GM19025 (cell line): Measurements from ENCODE around the gene CTDSPL.
"Not testable (repeated sequence)": the region's sequence is repeated elsewhere in the genome, so short reads cannot be mapped to it uniquely, and the experiment has no call there.

Experiments used
- ATAC-seq: cut with Tn5 transposase; IDR thresholded peaks from one replicate; pipeline ENCODE4 v1.9.1; 2021; ENCODE audit warnings: mild to moderate bottlenecking, low read depth, moderate library complexity; ENCODE audit not compliant: unreplicated experiment

Gene CTDSPL

DNA sequence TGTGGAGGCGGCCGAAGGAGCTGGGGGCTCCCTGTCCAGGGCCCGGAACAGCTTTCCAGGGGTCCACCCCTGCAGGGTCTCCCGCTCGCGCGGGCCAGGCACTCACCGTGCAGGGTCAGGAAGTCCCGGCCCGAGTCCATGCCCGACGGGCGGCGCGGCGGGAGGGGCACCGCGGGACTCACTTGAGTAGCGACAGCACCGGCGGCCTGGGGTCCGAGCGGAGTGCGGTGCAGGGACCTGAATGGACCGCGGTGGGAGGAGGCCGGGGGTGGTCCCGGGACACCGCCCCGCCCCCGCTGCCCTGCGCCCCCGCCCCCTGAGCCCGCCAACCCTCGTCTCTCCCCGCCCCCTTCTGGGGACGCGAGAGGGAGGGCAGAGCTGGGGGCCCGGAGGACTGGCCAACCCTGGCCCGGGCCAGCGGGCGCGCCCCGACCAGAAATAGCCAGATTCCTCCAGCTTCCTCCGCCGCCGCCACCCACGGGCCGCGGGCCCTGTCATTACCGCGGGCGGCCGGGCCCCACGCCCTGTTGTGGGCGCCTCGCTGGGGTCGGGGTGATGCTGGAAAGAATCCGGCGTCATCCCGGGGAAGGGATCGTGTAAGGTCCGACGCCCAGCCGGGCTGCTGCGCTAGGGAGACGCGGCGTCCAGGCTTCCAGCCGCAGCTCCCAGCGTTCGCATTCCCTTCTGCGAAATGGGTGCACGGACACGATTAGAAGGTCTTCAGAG lies 167.9 kb downstream of the CTDSPL start, which contains the start of gene PLCD1:
TSS of gene PLCD1 (minus strand) at position 243 of the 726 bp plus-strand sequence. CDS start at position 140, 103 bp downstream.
- no peak for ATAC-seq

DNA sequence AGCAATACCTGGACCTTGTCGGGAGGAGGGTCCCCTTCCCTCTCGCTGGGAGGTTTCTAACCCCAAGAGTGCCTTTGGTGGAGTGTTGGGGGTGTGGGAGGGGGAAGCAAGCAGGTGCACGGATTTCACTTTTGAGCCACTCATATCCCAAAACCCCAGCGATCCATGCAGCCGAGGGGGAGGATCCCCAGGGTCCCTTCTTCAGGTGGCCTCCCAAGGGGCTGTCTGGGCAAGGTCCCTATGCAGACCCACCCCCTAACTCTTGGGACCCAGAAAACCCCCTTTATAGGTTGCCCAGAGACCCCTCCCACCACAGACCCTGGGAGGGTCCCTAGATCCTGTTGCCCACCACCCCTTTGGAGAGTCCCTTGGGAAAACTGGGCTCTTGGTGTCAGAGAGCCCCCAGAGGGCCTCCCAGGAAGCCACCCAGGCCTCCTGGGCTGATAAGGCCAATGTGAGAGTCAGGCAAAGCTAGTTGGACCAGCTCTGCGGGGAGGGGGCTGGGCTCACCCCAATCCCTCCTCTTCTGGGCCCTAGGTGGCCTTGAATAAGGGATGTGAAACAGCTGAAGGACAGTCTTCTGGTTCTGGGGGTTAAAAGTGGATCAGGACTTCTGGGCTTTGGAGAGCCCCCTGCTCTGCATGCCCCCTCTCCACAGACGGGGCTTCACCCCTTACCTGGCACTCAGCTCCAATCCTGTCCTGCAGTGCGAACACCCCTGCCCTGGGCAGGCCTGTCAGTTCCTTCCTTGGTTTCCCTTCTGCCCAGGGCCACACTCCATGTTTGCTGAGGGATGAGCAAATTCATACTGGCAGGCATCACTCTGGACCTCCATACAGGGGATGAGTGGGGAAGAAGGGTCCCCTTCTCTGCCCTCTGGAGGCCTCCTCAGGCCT lies 168.7 kb downstream of the CTDSPL start:
- no peak for ATAC-seq

DNA sequence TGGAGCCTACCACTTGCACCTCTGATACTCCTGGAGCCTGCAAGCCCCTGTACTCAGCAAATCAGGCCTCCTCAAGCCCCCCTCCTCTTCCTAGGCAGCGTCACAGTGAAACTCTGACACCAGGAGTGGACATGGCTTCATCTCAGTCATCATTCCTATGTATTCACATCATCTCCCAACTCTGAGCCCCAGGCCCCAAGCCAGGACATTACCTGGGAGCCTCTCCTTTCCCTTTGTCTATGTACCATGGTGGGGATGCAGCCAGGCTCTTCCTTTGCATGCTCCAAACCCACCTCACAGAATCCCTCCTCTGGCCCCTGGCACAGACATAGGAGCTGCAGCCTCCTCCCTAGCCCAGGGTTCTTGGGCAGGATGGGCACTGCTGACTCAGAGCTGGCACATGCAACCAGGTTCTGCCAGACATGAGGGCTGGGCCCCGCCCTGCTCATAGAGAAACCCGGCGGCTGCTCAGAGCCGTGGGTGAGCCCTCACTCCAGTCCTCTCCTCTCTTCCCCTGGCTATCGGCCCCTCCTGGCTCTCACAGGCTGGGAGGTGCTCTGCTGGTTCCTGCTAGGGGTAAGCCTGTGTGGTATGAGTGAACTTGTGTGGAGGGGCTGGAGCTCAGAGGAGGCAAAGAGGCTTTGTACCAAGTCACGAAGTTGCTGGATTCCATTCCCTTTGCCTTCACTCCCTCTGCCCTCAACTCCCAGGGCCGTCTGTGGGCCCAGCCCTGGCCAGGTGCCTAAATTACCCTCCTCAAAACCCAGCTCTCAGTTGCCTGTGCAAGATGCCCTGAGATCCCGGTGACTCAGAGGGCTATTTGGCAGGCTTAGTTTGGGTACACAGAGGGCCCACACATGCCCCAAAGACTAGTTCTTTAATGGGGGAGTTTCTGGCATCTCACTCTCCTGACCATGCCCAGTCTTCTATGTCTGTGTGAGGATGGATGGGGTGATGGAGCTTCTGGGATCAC lies 169.6 kb downstream of the CTDSPL start:
- ATAC-seq, result no peak

DNA sequence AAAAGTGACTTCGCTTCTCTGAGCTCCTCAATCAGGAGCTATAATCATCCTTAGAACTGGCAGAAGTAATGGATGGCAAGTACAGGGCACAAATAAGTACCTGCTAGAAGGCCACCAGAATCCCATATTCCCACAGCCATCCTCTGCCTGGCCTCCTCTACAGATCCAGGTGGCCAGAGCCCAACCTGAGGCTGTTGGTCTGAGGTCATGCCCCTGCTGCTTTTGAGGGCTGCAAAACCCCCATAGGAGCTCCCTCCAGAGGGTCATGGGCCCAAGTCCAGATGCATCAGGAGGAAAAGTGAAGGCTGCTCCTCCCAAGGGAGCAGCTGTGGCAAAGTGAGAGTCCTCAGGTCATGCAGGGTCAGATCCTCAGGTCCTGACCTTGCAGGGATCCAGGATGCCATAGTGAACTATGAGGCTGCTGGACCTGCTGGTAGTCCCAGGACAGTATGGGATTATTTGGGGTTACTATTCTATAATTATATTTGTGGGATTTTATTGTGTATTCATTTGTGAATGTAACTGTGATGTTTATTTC lies 170.7 kb downstream of the CTDSPL start:
- ATAC-seq, result no peak

DNA sequence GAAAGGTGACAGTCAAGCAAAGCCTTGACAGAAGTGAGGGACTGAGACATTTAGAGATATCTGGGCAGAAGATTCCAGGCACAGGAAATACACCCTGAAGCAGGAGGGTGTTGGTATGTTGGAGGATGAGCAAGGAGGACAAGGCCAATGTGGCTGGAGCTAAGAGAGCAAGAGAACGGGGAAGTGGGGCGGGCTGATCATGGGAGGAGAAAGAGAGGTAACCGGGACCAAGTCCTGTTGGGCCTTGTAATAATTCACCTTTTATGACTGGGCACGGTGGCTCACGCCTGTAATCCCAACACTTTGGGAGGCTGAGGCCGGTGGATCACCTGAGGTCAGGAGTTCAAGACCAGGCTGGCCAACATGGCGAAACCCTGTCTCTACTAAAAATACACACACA lies 171.9 kb downstream of the CTDSPL start:
- ATAC-seq, result not testable (repeated sequence)
